HepG2 (cell line): Measurements from ENCODE around the gene WIPF2. TPM values are rescaled to one million over a fixed set of nuclear protein-coding genes. Genes with fewer than 3 reads are reported as not detected.
A peak's percentile ranks its signal among the peaks of the same experiment; 100 is the strongest.

Experiments
- ARNT ChIP-seq: fragments of 450-650 bp; IDR thresholded peaks from 2 replicates; pipeline ENCODE4 v1.6.1; 2017
- ARNTL ChIP-seq: sonication (generic); formaldehyde crosslinking; IDR thresholded peaks from 2 replicates; pipeline ENCODE4 v1.4.0; 2020; ENCODE audit warnings: mild to moderate bottlenecking, missing genetic modification reagents
- GABPB1 ChIP-seq: IDR thresholded peaks from 2 replicates; pipeline ENCODE4 v1.6.1; 2016; ENCODE audit warnings: mild to moderate bottlenecking, missing genetic modification reagents, moderate library complexity, missing compliant biosample characterization
- HCFC1 ChIP-seq: fragments of 150-350 bp; IDR thresholded peaks from 2 replicates; pipeline ENCODE4 v1.6.1; 2014; ENCODE audit warnings: low read depth, low read length
- HDAC1 ChIP-seq: sonication (generic); formaldehyde crosslinking; IDR thresholded peaks from 2 replicates; pipeline ENCODE4 v1.5.1; 2020; ENCODE audit warnings: mild to moderate bottlenecking, missing genetic modification reagents
- JDP2 ChIP-seq: sonication (generic); formaldehyde crosslinking; IDR thresholded peaks from 2 replicates; pipeline ENCODE4 v1.8.1; 2022; ENCODE audit warnings: missing genetic modification reagents, borderline replicate concordance
- JUNB ChIP-seq: sonication (generic); formaldehyde crosslinking; IDR thresholded peaks from 2 replicates; pipeline ENCODE4 v1.8.0; 2022; ENCODE audit warnings: missing genetic modification reagents, mild to moderate bottlenecking, borderline replicate concordance
- JUND ChIP-seq: sonication (generic); formaldehyde crosslinking; IDR thresholded peaks from 2 replicates; pipeline ENCODE4 v1.8.0; 2022; ENCODE audit warnings: mild to moderate bottlenecking, missing genetic modification reagents
- KDM1A ChIP-seq: IDR thresholded peaks from 2 replicates; pipeline ENCODE4 v1.6.1; 2016; ENCODE audit warnings: missing compliant biosample characterization
- ZFP36 ChIP-seq: fragments of 150-350 bp; IDR thresholded peaks from 2 replicates; pipeline ENCODE4 v1.6.1; 2018; ENCODE audit warnings: borderline replicate concordance, low read length, low read depth; ENCODE audit not compliant: partially characterized antibody
- ZMAT3 ChIP-seq: sonication (generic); formaldehyde crosslinking; conservative IDR thresholded peaks from 2 replicates; pipeline ENCODE4 v1.7.0; 2021; ENCODE audit warnings: missing genetic modification reagents
- ZNF136 ChIP-seq: sonication (generic); formaldehyde crosslinking; IDR thresholded peaks from 2 replicates; pipeline ENCODE4 v1.8.1; 2022; ENCODE audit warnings: low read depth, mild to moderate bottlenecking, moderate library complexity, missing genetic modification reagents
- ZNF44 ChIP-seq: sonication (generic); formaldehyde crosslinking; IDR thresholded peaks from 2 replicates; pipeline ENCODE4 v1.5.1; 2020; ENCODE audit warnings: mild to moderate bottlenecking, missing genetic modification reagents
- ZNF598 ChIP-seq: sonication (generic); formaldehyde crosslinking; IDR thresholded peaks from 2 replicates; pipeline ENCODE4 v1.5.1; 2020; ENCODE audit warnings: mild to moderate bottlenecking, missing genetic modification reagents, borderline replicate concordance
- ZNF773 ChIP-seq: sonication (generic); formaldehyde crosslinking; IDR thresholded peaks from 2 replicates; pipeline ENCODE4 v1.4.0; 2020; ENCODE audit warnings: missing genetic modification reagents, borderline replicate concordance
- ZNF792 ChIP-seq: IDR thresholded peaks from 2 replicates; pipeline ENCODE4 v1.6.1; 2016
- polyA plus RNA-seq, 8 experiments: library from polyadenylated mRNA; depleted of rRNA in 3 of 8; stranded (reverse) in 7 of 8; unstranded in 1 of 8; fragments of >200 nt; fragmentation: Illumina TruSeq in 4 of 8; extraction: Trizol in 4 of 8; gene quantifications; 2 replicates each; pipeline versions ENCODE4 v1.2.1 to v1.2.3, GENCODE V29; 2011 to 2016; ENCODE audit warnings: low read depth in 4 of 8, missing spikeins in 1 of 8, mixed read lengths in 1 of 8; ENCODE audit not compliant: insufficient read depth in 1 of 8
- total RNA-seq, 5 experiments: library from RNA; depleted of rRNA; stranded (reverse); fragments of >200 nt; fragmentation: Illumina TruSeq; extraction: Trizol; gene quantifications; 2 replicates each; pipeline ENCODE4 v1.2.3, GENCODE V29; 2016; ENCODE audit warnings: low read depth in 1 of 5
- TF ChIP-seq, protein P1 (sequence below): sonication (generic); formaldehyde crosslinking; IDR thresholded peaks from 2 replicates; pipeline ENCODE4 v1.4.0; 2020; ENCODE audit warnings: mild to moderate bottlenecking, missing genetic modification reagents
- TF ChIP-seq, protein P2 (sequence below): sonication (generic); formaldehyde crosslinking; IDR thresholded peaks from 2 replicates; pipeline ENCODE4 v1.5.0; 2020; ENCODE audit warnings: missing genetic modification reagents, mild to moderate bottlenecking, borderline replicate concordance
- TF ChIP-seq, protein P3 (sequence below): sonication (generic); formaldehyde crosslinking; IDR thresholded peaks from 2 replicates; pipeline ENCODE4 v1.8.0; 2022; ENCODE audit warnings: mild to moderate bottlenecking, missing genetic modification reagents, borderline replicate concordance
- TF ChIP-seq, protein P4 (sequence below): sonication (generic); formaldehyde crosslinking; IDR thresholded peaks from 2 replicates; pipeline ENCODE4 v1.4.0; 2020; ENCODE audit warnings: low read depth, mild to moderate bottlenecking, missing genetic modification reagents

WIPF2 gene
- total and polyA plus RNA-seq, 2 of the 13 experiments (the other 11 are each of a cell fraction or from before 2014, with no cell fraction given) = 7.2 to 10.8 TPM

DNA sequence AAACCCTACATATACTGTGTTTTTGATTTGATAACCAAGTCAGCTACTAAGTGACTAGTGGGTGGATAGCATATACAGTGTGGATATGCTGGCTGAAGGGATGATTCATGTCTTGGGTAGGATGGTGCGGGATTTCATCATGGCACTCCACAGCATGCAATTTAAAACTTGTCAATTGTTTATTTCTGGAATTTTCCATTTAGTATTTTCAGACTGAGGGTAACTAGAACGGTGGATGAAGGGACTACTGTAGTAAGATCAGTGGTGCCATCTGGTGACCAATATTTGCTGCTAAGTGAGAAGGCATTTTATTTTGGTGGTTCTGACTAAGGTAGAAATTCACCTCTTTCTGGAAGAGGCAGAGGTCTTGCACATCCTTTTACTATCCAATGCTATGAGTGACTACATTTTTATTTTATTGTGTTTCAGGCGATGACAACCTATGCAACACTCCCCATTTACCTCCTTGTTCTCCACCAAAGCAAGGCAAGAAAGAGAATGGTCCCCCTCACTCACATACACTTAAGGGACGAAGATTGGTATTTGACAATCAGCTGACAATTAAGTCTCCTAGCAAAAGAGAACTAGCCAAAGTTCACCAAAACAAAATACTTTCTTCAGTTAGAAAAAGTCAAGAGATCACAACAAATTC, 71.7 kb downstream of the WIPF2 start (continued):
- TF ChIP-seq, protein P1, sequence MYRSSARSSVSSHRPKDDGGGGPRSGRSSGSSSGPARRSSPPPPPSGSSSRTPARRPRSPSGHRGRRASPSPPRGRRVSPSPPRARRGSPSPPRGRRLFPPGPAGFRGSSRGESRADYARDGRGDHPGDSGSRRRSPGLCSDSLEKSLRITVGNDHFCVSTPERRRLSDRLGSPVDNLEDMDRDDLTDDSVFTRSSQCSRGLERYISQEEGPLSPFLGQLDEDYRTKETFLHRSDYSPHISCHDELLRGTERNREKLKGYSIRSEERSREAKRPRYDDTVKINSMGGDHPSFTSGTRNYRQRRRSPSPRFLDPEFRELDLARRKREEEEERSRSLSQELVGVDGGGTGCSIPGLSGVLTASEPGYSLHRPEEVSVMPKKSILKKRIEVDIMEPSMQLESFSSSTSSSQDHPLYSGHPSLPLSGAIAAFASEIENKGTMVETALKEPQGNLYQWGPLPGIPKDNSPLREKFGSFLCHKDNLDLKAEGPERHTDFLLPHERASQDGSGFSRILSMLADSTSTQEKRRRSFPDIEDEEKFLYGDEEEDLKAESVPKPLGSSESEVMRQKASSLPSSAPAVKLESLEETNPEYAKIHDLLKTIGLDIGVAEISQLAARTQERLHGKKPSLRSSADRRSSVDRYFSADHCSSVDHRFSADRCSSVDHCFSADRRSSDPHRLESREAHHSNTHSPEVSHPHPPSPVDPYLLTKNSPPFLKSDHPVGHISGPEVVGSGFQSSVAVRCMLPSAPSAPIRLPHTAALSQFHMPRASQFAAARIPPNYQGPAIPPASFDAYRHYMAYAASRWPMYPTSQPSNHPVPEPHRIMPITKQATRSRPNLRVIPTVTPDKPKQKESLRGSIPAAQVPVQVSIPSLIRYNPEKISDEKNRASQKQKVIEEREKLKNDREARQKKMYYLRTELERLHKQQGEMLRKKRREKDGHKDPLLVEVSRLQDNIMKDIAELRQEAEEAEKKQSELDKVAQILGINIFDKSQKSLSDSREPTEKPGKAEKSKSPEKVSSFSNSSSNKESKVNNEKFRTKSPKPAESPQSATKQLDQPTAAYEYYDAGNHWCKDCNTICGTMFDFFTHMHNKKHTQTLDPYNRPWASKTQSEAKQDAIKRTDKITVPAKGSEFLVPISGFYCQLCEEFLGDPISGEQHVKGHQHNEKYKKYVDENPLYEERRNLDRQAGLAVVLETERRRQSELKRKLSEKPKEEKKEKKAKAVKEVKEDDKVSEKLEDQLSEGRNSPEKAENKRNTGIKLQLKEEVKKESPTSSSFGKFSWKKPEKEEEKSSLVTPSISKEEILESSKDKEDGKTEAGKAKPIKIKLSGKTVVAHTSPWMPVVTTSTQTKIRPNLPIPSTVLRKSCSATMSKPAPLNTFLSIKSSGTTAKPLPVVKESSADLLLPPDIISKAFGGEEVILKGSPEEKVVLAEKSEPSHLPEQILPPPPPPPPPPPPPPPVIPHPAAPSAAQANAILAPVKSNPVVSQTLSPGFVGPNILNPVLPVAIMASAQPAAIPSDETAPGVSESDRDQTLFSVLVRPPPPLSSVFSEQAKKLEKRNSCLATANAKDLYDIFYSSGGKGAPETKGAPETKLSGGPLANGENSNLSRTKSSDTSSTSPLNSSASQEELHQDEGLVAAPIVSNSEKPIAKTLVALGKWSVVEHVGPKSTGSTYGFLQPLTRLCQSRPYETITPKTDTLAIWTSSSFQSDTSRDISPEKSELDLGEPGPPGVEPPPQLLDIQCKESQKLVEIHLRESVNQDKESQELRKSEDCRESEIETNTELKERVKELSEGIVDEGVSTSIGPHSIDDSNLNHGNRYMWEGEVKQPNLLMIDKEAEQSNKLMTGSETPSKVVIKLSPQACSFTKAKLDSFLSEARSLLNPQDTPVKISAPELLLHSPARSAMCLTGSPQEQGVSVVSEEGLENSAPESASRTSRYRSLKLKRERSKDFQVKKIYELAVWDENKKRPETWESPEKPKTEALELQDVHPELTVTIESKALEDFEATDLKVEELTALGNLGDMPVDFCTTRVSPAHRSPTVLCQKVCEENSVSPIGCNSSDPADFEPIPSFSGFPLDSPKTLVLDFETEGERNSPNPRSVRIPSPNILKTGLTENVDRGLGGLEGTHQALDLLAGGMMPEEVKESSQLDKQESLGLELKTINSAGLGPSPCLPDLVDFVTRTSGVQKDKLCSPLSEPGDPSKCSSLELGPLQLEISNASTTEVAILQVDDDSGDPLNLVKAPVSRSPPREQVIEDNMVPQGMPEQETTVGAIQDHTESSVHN (CRISPR knock-in tag) = no peak
- TF ChIP-seq, protein P2, sequence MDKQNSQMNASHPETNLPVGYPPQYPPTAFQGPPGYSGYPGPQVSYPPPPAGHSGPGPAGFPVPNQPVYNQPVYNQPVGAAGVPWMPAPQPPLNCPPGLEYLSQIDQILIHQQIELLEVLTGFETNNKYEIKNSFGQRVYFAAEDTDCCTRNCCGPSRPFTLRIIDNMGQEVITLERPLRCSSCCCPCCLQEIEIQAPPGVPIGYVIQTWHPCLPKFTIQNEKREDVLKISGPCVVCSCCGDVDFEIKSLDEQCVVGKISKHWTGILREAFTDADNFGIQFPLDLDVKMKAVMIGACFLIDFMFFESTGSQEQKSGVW (CRISPR knock-in tag) = no peak
- TF ChIP-seq JDP2 (CRISPR knock-in tag) = no peak
- peak; percentile 47; the same call in 1 of the 2 replicates for TF ChIP-seq ZNF136 (CRISPR knock-in tag)
- TF ChIP-seq ZNF598 (CRISPR knock-in tag) = no peak
- no peak for TF ChIP-seq ARNTL (CRISPR knock-in tag)
- no peak for TF ChIP-seq JUND (CRISPR knock-in tag)
- TF ChIP-seq HDAC1 = no peak
- TF ChIP-seq KDM1A (CRISPR knock-in tag) = no peak
- no peak for TF ChIP-seq HCFC1
- no peak for TF ChIP-seq ZNF773 (CRISPR knock-in tag)
- TF ChIP-seq, protein P3, sequence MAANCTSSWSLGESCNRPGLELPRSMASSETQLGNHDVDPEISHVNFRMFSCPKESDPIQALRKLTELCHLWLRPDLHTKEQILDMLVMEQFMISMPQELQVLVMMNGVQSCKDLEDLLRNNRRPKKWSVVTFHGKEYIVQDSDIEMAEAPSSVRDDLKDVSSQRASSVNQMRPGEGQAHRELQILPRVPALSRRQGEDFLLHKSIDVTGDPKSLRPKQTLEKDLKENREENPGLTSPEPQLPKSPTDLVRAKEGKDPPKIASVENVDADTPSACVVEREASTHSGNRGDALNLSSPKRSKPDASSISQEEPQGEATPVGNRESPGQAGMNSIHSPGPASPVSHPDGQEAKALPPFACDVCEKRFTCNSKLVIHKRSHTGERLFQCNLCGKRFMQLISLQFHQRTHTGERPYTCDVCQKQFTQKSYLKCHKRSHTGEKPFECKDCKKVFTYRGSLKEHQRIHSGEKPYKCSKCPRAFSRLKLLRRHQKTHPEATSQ (CRISPR knock-in tag) = no peak
- no peak for TF ChIP-seq ZFP36
- TF ChIP-seq GABPB1 (CRISPR knock-in tag) = no peak
- TF ChIP-seq ZNF44 (CRISPR knock-in tag) = no peak
- no peak for TF ChIP-seq ARNT
- TF ChIP-seq JUNB (CRISPR knock-in tag) = no peak
- TF ChIP-seq, protein P4, sequence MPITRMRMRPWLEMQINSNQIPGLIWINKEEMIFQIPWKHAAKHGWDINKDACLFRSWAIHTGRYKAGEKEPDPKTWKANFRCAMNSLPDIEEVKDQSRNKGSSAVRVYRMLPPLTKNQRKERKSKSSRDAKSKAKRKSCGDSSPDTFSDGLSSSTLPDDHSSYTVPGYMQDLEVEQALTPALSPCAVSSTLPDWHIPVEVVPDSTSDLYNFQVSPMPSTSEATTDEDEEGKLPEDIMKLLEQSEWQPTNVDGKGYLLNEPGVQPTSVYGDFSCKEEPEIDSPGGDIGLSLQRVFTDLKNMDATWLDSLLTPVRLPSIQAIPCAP = no peak
- no peak for TF ChIP-seq ZMAT3 (CRISPR knock-in tag)
- TF ChIP-seq ZNF792 (CRISPR knock-in tag) = no peak
